GM23338 (cell line): Measurements from ENCODE around the gene CHKB.

ENCODE experiments used
- CREB1 ChIP-seq: fragments of 250-450 bp; sonication (Bioruptor Pico); IDR thresholded peaks from 2 replicates; pipeline ENCODE4 v1.5.0; 2020; ENCODE audit warnings: low read depth, mild to moderate bottlenecking, moderate library complexity
- CTCF ChIP-seq, 2 experiments: fragments of 200-600 bp in 1 of 2; sonication (generic) in 1 of 2; conservative IDR thresholded peaks; 2 replicates each; pipeline versions ENCODE4 v1.5.1 to v1.6.1; 2016 to 2017; ENCODE audit warnings: antibody characterized with exemption in 2 of 2, low read depth in 2 of 2, mild to moderate bottlenecking in 2 of 2, moderate library complexity in 1 of 2
- EZH2 ChIP-seq: fragments of 200-600 bp; sonication (generic); IDR thresholded peaks from one replicate; pipeline ENCODE4 v1.8.0; 2017; ENCODE audit warnings: antibody characterized with exemption, mild to moderate bottlenecking, low read depth; ENCODE audit not compliant: unreplicated experiment
- POLR2AphosphoS5 ChIP-seq: IDR thresholded peaks from 2 replicates; pipeline ENCODE4 v1.6.1; 2016; ENCODE audit warnings: antibody characterized with exemption, low read depth
- STAT1 ChIP-seq: IDR thresholded peaks from one replicate; pipeline ENCODE4 v1.6.1; 2016; ENCODE audit warnings: antibody characterized with exemption; ENCODE audit not compliant: unreplicated experiment

GRCh38 chr22:50597097-50597496 lies 14.4 kb upstream of the CHKB start:
- TF ChIP-seq POLR2AphosphoS5: no peak
- TF ChIP-seq CTCF (conservative IDR thresholded peaks at IDR 0.05; ENCODE audit: low read depth in 2 of 2): no peak
- TF ChIP-seq EZH2: no peak
- TF ChIP-seq STAT1: no peak
- no peak for TF ChIP-seq CREB1 (CRISPR knock-in tag)
